ENCODE measurements around the gene AGBL1.

Gene AGBL1

DNA sequence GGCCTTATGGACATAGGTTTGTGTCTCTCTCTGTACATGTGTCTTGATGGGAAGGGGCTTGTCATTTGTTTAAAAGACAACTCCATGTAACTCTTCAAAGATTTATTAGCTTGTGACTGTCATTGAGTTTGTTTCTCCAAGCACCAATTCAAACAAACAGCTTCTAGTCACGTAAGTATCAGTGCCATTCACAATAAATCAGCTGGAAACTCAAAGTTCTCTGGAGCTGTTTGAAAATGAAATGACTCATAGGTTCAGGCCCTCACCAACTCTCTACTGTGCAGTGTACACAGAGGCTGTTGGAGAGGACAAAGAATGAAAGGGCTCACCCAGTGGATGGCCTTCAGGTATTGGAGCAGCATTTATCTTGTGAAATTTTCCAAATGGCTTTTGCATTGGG, 476.3 kb downstream of the AGBL1 start:
- Mint-ChIP-seq H3K27me3 (no peaks in the 10 kb centered on the region), H3K4me1 (no peaks in the 10 kb centered on the region), H3K27ac (no peak overlapping the region), H3K4me3 (no peak overlapping the region), H3K9me3 (peaks cover 0 to 7% of the 10 kb centered on the region in 2 donors)
- ATAC-seq = no peak
- DNase-seq = no peak

DNA sequence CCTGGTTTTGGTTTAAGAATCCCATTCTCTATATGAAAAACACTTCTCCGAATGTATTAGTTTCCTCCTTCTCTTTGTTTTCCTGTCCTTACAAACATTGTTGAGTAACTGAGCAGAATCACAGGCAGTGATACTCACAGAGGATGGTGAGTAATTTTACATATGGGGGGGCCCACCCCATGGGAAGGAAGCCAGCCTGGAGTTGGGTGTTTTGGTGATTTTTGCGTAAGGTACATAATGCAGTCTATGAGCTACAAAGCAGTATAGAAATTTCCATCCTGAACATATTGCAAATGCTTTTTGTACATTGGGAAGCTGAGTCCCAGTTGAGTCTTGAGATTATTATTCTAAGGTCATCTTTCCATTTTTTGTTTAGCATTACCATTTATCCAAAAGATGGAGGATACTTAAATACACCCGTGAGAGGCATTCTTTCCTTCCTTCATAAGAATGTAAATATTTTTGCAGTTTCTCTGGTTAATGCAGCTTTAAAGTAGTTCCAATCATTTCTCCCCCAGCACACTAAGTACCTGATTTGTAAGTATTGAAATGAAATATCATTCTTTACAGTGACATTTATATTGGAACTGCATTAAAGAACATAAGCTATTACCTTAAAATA, 476.8 kb downstream of the AGBL1 start:
- no peaks in the 10 kb centered on the region for H3K4me1 Mint-ChIP-seq
- no peaks in the 10 kb centered on the region for H3K27me3 Mint-ChIP-seq
- no peak for ATAC-seq
- peaks cover 0 to 3% of the 10 kb centered on the region in 2 donors for H3K9me3 Mint-ChIP-seq
- DNase-seq = no peak
- no peak overlapping the region for H3K27ac Mint-ChIP-seq
- H3K4me3 Mint-ChIP-seq = no peak overlapping the region

- DNase-seq = no peak
- ATAC-seq = no peak
- Mint-ChIP-seq H3K27ac (no peak overlapping the region), H3K4me3 (no peak overlapping the region), H3K4me1 (no peaks in the 10 kb centered on the region), H3K9me3 (no peaks in the 10 kb centered on the region), H3K27me3 (no peaks in the 10 kb centered on the region)
Observed at GRCh38 chr15:86557018-86557550, 477.4 kb downstream of the AGBL1 start.

DNA sequence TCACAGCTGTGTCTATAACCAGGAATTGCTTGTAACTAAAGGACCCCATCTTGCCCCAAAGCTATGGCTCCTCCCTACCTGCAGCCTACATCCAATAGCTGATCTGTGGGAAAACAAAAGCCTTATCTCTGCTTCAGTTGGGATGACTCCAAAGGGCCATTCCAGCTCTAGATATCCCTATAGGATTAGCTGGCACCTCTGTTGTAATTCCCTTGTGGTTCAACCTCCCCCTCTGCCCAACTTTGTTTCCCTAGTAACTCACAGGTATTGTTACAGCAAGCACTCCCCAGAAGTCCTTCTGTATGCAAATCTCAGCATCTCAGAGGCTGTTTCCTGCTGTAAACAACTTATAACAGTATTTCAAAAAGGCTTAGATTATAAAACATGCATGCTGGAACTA, 478.6 kb downstream of the AGBL1 start:
- H3K4me1 Mint-ChIP-seq = no peaks in the 10 kb centered on the region
- peaks cover 2 to 4% of the 10 kb centered on the region in 2 donors for H3K9me3 Mint-ChIP-seq
- no peak overlapping the region for H3K4me3 Mint-ChIP-seq
- H3K27me3 Mint-ChIP-seq = no peaks in the 10 kb centered on the region
- ATAC-seq = no peak
- no peak overlapping the region for H3K27ac Mint-ChIP-seq
- DNase-seq = no peak

GRCh38 chr15:86558686-86559085, 479.0 kb downstream of the AGBL1 start:
- Mint-ChIP-seq H3K9me3 (peaks cover 6 to 9% of the 10 kb centered on the region in 2 donors), H3K27ac (no peak overlapping the region), H3K4me3 (no peak overlapping the region), H3K4me1 (no peaks in the 10 kb centered on the region), H3K27me3 (no peaks in the 10 kb centered on the region)
- DNase-seq (no peak), ATAC-seq (no peak)

DNA sequence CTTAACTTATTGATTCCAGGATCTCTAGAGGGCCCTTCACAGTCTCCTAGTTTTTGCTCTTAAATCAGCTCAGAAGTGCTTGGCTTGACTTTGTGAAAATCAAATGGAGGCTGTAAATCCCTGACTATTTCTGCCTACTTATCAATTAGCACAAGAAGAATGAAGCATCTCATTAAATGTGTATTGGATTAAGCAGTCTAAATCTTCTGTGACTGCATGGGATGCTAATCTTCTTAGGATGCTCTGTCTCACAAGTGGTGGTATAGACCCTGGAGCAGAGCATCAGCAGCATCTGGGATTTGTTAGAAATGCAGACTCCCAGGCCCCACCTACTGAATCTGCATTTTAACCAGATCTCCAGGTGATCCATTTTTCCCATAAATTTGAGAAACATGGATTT, 488.7 kb downstream of the AGBL1 start:
- Mint-ChIP-seq H3K9me3 (peaks cover 15 to 16% of the 10 kb centered on the region in 2 donors), H3K27ac (no peak overlapping the region), H3K27me3 (no peaks in the 10 kb centered on the region), H3K4me3 (no peak overlapping the region), H3K4me1 (no peaks in the 10 kb centered on the region)
- ATAC-seq = no peak
- no peak for DNase-seq

DNA sequence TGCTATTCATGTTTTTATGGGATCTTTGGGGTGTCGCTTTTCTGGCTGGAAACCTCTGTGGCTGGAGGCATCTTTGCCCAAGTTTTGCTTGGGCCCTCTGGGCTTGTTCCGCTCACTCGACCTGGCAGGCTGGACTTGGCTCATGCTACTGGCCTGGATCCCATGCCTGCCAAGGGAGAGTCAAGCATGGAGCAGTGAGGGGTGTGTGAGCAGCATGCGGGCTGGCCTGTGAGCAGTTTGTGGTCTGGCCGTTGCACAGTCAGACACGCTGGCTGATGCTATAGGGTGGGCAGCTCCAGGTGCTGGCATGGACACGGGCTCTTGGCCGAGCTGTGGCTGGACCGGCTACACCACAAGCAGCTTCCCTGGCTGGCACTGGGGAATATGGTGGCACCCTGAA, 491.1 kb downstream of the AGBL1 start:
- Mint-ChIP-seq H3K27me3 (no peaks in the 10 kb centered on the region), H3K4me3 (no peak overlapping the region), H3K4me1 (peaks cover 8% of the 10 kb centered on the region), H3K27ac (no peak overlapping the region), H3K9me3 (peaks cover 0 to 4% of the 10 kb centered on the region in 2 donors)
- ATAC-seq = no peak
- no peak for DNase-seq

- peaks cover 8% of the 10 kb centered on the region for H3K4me1 Mint-ChIP-seq
- H3K4me3 Mint-ChIP-seq = no peak overlapping the region
- H3K9me3 Mint-ChIP-seq = peaks cover 0 to 5% of the 10 kb centered on the region in 2 donors
Observed at GRCh38 chr15:86571873-86572272, 492.2 kb downstream of the AGBL1 start.

DNA sequence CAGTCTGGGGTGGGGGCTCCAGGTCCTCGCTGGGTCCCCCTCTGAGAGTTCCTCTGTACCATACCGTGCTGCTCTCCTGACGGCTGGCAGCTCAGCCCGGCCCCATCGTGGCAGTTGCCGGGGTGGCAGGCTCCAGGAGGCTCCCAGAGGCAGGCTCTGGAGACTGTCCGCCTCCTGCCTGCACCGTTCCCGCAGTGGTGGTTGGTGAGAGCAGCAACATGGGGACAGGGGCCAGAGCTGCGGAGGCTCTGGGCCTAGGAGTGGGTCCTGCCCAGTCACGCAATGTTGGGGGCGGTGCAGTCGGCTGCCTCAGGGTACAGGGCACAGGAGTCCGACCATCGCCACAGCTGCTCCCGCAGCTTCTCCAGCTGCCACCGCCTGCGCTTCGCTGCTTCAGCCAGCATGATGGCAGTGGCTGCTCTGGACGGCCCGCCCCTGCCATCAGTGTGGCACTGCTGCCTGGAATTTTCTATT, 492.7 kb downstream of the AGBL1 start:
- Mint-ChIP-seq H3K27me3 (no peaks in the 10 kb centered on the region), H3K9me3 (peaks cover 0 to 11% of the 10 kb centered on the region in 2 donors), H3K27ac (no peak overlapping the region), H3K4me3 (no peak overlapping the region), H3K4me1 (peaks cover 8% of the 10 kb centered on the region)
- ATAC-seq (no peak), DNase-seq (no peak)

More at GRCh38 chr15:86571873-86572272, 492.2 kb downstream of the AGBL1 start:
- no peaks in the 10 kb centered on the region for H3K27me3 Mint-ChIP-seq
- H3K27ac Mint-ChIP-seq = no peak overlapping the region
- DNase-seq (no peak), ATAC-seq (no peak)

DNA sequence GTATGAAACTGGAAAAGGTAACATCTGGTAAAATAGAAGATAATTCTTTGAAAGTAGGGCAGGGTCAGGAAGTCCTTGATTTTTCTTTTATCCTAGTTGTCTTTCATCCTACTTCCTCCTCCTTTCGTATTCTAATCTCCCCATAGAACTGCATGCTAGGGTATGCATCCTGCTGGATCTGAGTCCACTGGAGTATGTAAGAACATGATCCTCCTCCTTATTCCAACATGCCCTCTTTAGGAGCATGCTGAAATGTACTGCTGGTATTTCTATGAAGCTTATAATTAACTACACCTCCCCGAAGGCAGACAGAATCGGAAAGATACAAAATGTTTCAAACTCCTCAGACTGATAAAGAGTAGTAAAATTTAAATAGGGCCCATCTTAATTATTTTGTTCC, 493.8 kb downstream of the AGBL1 start:
- Mint-ChIP-seq H3K4me1 (peaks cover 8% of the 10 kb centered on the region), H3K4me3 (no peak overlapping the region), H3K27ac (no peak overlapping the region), H3K9me3 (peaks cover 3 to 13% of the 10 kb centered on the region in 2 donors), H3K27me3 (no peaks in the 10 kb centered on the region)
- DNase-seq (no peak), ATAC-seq (no peak)

DNA sequence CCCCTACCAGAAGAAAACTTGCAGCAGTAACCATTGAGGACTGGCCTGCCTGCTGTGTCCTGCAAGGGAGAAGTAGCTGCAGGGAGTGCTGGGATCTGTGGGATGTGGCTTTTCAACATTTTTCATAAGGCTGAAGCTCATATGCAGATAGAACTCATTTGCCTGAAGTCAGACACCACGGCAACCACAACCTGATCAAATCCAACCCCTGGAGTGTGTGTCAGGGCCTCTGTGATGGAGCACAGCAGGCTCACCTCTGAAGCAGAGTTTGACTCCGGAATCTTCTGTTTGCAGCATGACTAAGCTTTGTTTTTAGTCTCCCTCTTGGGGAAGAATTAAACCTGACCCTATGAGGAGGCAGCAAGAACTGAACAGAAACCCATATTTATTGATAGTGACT, 508.7 kb downstream of the AGBL1 start:
- Mint-ChIP-seq H3K4me3 (no peak overlapping the region), H3K4me1 (no peaks in the 10 kb centered on the region), H3K27ac (no peak overlapping the region), H3K9me3 (peaks cover 4 to 7% of the 10 kb centered on the region in 2 donors), H3K27me3 (no peaks in the 10 kb centered on the region)
- DNase-seq = no peak
- no peak for ATAC-seq

DNA sequence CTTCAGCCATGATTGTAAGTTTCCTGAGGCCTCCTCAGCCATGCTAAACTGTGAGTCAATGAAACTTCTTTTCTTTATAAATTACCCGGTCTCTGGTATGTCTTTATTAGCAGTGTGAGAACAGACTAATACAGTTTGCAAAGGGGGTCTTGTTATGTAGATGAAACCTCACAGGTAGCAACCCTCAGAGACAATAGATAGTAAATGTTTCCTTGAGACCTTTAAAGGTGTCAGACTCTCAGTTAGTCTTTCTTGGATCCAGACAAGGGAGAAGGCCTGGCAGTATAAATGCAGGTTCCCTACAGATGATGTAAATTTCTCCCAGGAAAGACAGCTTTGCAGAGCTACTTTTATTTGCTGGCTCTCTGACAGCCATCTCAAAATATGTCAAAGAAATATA, 510.8 kb downstream of the AGBL1 start:
- DNase-seq (no peak), ATAC-seq (no peak)
- H3K27me3 Mint-ChIP-seq = no peaks in the 10 kb centered on the region
- no peak overlapping the region for H3K27ac Mint-ChIP-seq
- H3K4me1 Mint-ChIP-seq = no peaks in the 10 kb centered on the region
- peaks cover 4 to 7% of the 10 kb centered on the region in 2 donors for H3K9me3 Mint-ChIP-seq
- H3K4me3 Mint-ChIP-seq = no peak overlapping the region

DNA sequence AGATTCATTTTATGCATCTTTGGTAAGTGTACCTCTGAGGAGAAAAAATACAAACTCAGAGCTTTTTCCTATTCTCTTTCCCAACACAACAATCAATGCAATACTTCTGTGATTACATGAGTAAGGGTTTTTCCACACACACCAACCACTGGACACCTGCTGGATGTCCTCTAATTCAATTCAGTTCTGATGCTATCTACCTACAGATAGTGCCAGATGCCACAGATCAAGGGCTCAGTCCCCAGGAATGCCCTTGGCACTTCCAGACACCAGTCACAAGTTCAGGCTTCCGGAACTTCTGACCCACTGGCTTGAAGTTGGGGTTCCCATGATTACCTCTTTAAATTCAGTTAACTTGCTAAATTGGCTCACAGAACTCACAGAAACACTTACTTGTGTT, 511.5 kb downstream of the AGBL1 start:
- H3K9me3 Mint-ChIP-seq = peaks cover 5 to 7% of the 10 kb centered on the region in 2 donors
- no peaks in the 10 kb centered on the region for H3K27me3 Mint-ChIP-seq
- H3K27ac Mint-ChIP-seq = no peak overlapping the region
- no peak for ATAC-seq
- H3K4me3 Mint-ChIP-seq = no peak overlapping the region
- no peaks in the 10 kb centered on the region for H3K4me1 Mint-ChIP-seq
- DNase-seq = no peak

DNA sequence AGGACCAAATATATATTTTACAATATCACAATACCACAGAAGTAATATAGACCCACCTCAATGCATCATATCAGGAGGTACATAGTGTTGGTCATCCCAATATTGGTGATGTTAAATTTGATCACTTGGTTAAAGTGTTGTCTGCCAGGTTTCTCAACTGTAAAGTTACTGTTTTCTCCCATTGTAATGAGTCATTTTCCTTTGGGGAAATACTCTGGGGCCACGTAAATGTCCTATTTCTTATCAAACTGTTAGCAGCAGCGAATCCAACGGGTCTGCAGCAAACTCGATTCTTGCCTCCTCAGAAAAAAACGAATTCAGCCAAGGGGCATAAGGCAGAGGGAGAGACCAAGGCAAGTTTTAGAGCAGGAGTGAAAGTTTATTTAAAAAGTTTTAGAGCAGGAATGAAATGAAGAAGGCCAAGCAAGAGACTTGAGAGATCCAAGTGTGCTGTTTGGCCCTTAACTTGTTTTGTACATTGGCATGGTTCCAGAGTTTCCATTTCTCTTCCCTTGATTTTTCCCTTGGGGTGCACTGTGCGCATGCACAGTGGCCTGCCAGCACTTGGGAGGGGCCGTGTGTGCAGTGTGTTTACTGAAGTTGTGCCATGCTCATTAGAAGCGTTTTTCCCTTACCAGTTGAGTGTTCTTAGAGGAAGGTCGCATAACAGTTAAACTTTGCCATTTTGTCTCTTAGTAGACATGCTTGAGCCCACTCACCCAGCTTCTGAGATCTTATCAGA, 512.5 kb downstream of the AGBL1 start:
- Mint-ChIP-seq H3K4me1 (no peaks in the 10 kb centered on the region), H3K27ac (no peak overlapping the region), H3K27me3 (no peaks in the 10 kb centered on the region), H3K4me3 (no peak overlapping the region), H3K9me3 (peaks cover 7 to 10% of the 10 kb centered on the region in 2 donors)
- ATAC-seq (no peak), DNase-seq (no peak)

DNA sequence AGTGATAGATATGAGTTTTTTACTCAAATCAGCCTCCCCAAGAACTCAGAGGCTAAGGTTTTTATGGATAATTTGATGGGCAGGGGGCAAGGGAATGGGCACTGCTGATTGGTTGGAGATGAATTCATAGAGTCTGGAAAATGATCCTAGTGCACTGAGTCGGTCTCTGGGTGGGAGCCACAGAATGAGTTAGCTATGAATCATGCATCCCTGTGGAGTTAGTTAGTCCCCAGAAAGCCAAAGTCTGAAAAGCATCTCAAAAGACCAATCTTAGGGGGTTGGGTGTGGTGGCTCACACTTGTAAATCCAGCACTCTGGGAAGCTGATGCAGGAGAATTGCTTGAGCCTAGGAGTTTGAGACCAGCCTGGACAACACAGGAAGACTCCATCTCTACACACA, 516.1 kb downstream of the AGBL1 start:
- no peak for ATAC-seq
- H3K4me3 Mint-ChIP-seq = no peak overlapping the region

DNA sequence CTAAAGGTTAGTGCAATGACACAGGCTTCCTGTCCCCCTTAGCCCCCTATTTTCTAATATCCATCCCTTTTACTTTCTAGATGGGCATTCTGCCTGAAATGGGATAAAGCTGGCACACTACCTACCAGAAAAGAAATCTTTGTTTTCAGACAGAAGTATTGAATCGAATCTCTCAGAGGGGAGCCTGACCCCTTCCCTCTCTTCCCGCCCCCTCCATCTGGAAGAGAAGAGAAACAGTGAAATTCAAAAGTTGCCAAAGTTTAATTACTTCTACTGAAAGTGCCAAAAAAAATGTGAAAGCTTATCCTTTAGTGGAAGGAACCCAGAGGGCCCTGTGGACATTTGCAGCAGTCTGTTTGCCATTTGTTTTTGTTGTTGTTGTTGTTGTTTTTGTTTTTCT, 523.8 kb downstream of the AGBL1 start:
- DNase-seq = no peak
- no peak overlapping the region for H3K4me3 Mint-ChIP-seq
- no peak for ATAC-seq
- H3K9me3 Mint-ChIP-seq = peaks cover 0 to 7% of the 10 kb centered on the region in 2 donors
- H3K27ac Mint-ChIP-seq = no peak overlapping the region
- H3K4me1 Mint-ChIP-seq = no peaks in the 10 kb centered on the region
- no peaks in the 10 kb centered on the region for H3K27me3 Mint-ChIP-seq

More for the DNA sequence above, 516.1 kb downstream of the AGBL1 start:
- Mint-ChIP-seq H3K9me3 (peaks cover 7 to 10% of the 10 kb centered on the region in 2 donors), H3K4me1 (no peaks in the 10 kb centered on the region), H3K27me3 (no peaks in the 10 kb centered on the region), H3K27ac (no peak overlapping the region)
- no peak for DNase-seq
